ENCODE data around the gene OGFR.

The OGFR gene

DNA sequence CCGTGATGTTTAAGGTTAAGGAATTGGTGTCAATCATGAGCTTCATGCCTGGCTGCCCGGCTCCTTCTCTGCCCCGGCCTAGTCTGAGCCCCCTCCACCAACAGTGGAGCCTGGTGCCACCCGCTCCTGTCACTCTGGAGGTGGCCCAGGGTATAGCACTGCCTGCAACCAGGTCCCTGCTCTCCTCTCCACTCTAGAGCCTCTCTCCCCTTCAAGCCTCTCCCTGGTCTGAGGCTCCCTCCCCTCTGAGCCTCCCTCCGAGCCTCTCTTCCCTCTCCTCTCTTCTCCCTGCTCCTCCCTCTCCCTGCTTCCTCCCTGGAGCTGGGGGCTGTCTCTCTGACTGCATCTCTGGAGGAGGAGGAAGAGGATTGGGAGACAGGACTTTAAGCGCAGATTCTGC, 39.6 kb upstream of the OGFR start:
- no peak overlapping the region for H3K4me3 ChIP-seq (ENCODE audit: low read length)
- TF ChIP-seq, protein P1, sequence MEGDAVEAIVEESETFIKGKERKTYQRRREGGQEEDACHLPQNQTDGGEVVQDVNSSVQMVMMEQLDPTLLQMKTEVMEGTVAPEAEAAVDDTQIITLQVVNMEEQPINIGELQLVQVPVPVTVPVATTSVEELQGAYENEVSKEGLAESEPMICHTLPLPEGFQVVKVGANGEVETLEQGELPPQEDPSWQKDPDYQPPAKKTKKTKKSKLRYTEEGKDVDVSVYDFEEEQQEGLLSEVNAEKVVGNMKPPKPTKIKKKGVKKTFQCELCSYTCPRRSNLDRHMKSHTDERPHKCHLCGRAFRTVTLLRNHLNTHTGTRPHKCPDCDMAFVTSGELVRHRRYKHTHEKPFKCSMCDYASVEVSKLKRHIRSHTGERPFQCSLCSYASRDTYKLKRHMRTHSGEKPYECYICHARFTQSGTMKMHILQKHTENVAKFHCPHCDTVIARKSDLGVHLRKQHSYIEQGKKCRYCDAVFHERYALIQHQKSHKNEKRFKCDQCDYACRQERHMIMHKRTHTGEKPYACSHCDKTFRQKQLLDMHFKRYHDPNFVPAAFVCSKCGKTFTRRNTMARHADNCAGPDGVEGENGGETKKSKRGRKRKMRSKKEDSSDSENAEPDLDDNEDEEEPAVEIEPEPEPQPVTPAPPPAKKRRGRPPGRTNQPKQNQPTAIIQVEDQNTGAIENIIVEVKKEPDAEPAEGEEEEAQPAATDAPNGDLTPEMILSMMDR (IDR thresholded peaks at IDR 0.05; ENCODE audit: insufficient read depth, low read depth, low read length, missing control alignments) = no peak
- no peak for DNase-seq (ENCODE audit: low read depth)

DNA sequence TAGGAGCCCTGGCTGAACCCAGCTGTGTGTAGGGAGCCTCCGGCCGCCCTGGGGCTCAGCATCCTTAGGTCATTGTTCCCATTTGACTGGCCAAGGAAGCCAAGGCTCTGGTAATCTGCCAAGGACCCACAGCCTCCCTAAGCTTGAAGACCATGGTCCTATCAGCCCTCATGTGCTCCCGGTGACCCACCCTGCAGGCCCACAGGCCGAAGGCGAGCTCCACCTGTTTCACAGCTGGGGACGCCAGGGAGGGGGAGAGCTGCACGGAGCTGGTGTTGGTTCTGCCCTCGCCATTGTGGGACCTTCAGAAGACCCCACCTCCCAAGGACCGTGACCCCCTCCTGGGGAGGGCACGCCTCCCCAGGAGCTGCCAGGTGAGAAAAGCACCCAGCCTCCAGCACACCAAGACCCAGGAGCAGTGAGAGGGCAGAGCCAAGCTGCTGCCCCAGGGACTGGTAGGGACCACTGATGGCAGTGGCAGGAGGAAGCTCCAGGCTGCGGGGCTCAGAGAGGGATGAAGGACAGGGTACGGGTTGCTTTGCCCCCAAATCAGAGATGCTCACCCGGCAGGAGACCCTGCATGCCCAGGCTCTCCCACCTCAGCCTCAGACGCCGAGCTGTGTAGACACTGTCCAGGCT, 39.1 kb upstream of the OGFR start:
- no peak overlapping the region for H3K4me3 ChIP-seq (ENCODE audit: low read length)
- DNase-seq (ENCODE audit: low read depth) = no peak
- TF ChIP-seq, protein P1 (IDR thresholded peaks at IDR 0.05; ENCODE audit: insufficient read depth, low read depth, low read length, missing control alignments) = no peak

DNA sequence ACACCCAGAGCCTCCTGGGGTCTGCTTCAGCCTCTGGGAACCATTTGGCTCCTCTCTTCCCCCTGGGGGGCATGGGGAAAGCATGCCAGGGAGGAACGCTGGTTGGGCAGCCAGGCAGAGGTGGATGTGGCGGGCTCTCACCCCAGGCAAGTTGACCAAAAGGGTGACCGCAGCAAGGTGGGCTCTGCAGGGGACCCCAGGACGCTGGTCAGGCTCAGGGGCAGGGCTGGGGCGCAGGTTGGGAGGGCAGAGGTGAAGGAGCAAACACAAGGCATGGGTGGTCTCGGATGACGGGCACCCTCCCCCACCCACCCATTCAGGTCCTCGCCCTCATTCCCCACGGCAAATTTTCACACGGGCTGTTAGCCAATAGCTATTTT, 38.6 kb upstream of the OGFR start:
- TF ChIP-seq, protein P1 (IDR thresholded peaks at IDR 0.05; ENCODE audit: insufficient read depth, low read depth, low read length, missing control alignments) = no peak
- no peak for DNase-seq (ENCODE audit: low read depth)
- no peak overlapping the region for H3K4me3 ChIP-seq (ENCODE audit: low read length)

DNA sequence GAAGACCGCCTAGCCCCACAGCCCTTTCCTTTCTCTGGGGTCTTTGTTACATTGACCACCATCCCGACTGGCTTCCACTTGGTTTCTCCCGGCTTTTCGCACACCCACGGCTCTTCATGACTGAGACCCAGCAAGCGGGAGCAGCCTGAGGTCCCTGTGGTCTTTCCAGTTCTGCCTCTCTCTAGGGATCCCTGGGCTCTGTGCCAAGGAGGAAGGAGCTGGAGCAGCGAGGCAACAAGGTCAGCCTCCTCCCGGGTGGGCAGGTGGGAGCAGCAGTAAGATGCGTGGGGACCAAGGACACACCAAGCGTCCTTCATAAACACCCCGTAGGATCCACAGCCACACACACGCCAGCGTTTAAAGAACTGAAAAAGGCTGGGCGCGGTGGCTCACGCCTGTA, 37.9 kb upstream of the OGFR start:
- H3K4me3 ChIP-seq (ENCODE audit: low read length) = no peak overlapping the region
- peak; percentile 57 for DNase-seq (ENCODE audit: low read depth)
- TF ChIP-seq, protein P1 (IDR thresholded peaks at IDR 0.05; ENCODE audit: insufficient read depth, low read depth, low read length, missing control alignments) = no peak

DNA sequence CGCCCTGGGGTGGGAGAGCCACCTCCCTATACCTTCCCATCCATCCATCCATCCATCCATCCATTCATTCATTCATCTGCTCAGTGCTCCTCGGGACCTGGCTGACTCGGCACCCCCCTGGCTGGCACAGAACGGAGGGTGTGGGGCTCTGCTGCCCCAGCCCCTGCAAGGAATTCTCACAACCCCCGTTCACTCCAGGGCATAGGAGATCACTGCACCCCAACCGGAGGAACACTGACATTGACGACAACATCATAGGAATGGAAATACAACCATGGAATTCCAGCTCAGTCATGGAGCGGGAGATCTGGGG, 36.4 kb upstream of the OGFR start:
- no peak for DNase-seq (ENCODE audit: low read depth)
- TF ChIP-seq, protein P1 (IDR thresholded peaks at IDR 0.05; ENCODE audit: insufficient read depth, low read depth, low read length, missing control alignments) = no peak
- H3K4me3 ChIP-seq (ENCODE audit: low read length) = no peak overlapping the region

DNA sequence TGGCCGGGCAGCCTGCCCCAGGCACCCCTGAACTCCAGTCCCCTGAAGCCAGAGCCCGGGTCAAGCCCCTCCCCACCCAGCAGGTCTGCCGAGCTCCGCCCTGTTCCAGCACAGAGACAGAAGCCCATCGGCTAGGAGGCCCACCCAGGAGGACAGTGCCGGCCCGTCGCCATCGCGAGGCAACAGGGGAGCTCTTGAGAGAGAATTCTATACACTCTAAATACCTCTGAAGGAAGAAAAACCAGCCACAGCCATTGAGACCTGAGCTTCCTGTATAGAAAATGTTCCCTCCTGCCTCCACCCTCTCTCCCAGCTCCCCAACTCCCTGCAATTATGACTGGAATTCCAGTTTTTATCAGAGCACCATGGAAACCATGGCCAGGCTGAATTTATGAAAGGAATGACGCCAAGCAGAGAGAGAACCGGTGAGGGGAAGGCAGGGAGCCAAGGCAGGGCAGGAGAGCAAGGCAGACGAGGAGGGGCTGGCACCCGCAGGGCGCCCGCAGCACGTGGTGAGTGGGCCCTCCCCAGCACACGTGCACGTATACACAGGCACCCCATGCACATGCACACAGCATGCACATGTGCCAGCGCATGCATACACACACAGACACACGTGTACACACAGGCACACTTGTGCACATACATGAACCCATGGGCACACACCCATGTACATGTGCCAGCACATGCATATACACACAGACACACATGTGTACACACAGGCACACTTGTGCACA, 35.9 kb upstream of the OGFR start:
- no peak overlapping the region for H3K4me3 ChIP-seq (ENCODE audit: low read length)
- TF ChIP-seq, protein P1 (IDR thresholded peaks at IDR 0.05; ENCODE audit: insufficient read depth, low read depth, low read length, missing control alignments) = no peak
- DNase-seq (ENCODE audit: low read depth) = no peak

Measured in epithelial cell of esophagus (primary cell).